Uterus (tissue), 4 donors: ENCODE measurements around the gene QSOX2. TPM values are rescaled to one million over a fixed set of nuclear protein-coding genes. Genes with fewer than 3 reads are reported as not detected.

ENCODE experiments used
- DNase-seq, 2 donors: peaks; one replicate each; pipeline ENCODE4 v3.0.0-alpha.2; 2019 to 2020
- H3K27ac ChIP-seq, 2 donors: fragments of 200-600 bp; sonication (generic); 1 replicate in 1 of 2; 2 replicates in 1 of 2; pipeline ENCODE4 v1.5.1; 2016 to 2018
- H3K27me3 ChIP-seq, 2 donors: fragments of 200-600 bp; sonication (generic); one replicate each; pipeline ENCODE4 v1.5.1; 2018 to 2019; ENCODE audit warnings: control low read depth in 1 of 2
- H3K36me3 ChIP-seq, 2 donors: fragments of 200-600 bp; sonication (generic); one replicate each; pipeline ENCODE4 v1.5.1; 2019; ENCODE audit warnings: control low read depth in 1 of 2
- H3K4me1 ChIP-seq, 2 donors: fragments of 200-600 bp; sonication (generic); one replicate each; pipeline ENCODE4 v1.5.1; 2018 to 2019; ENCODE audit warnings: control low read depth in 1 of 2
- H3K4me3 ChIP-seq, 2 donors: fragments of 200-600 bp; sonication (generic); 1 replicate in 1 of 2; 2 replicates in 1 of 2; pipeline ENCODE4 v1.5.1; 2018 to 2019; ENCODE audit warnings: mild to moderate bottlenecking in 1 of 2
- H3K9me3 ChIP-seq, 2 donors: fragments of 200-600 bp; sonication (generic); one replicate each; pipeline ENCODE4 v1.5.1; 2019; ENCODE audit warnings: control low read depth in 1 of 2
- CTCF ChIP-seq, 4 experiments: fragments of 200-600 bp in 2 of 4; fragments of 450-650 bp in 2 of 4; sonication (generic) in 2 of 4; IDR thresholded peaks; one replicate each; pipeline ENCODE4 v1.5.1; 2016 to 2019; ENCODE audit warnings: antibody characterized with exemption in 4 of 4, mild to moderate bottlenecking in 2 of 4, moderate library complexity in 1 of 4
- POLR2A ChIP-seq, 2 donors: fragments of 450-650 bp; IDR thresholded peaks; one replicate each; pipeline ENCODE4 v1.6.1; 2016; ENCODE audit warnings: antibody characterized with exemption in 2 of 2, mild to moderate bottlenecking in 1 of 2, moderate library complexity in 1 of 2
- intact Hi-C: fragments of 100-400 bp; cut with DNase I; formaldehyde crosslinking; loops from one replicate; pipeline ENCODE4 v1.15.1; 2023; ENCODE audit warnings: low total_unique reads
- total RNA-seq, 4 donors: library from RNA; depleted of rRNA in 3 of 4; stranded (reverse); fragments of >200 nt in 3 of 4; gene quantifications; one replicate each; pipeline versions ENCODE4 v1.1.0 to v1.2.4, GENCODE V29; 2014 to 2023
- donor health status: DM: yes; HTN: yes; CAD: no.

QSOX2 gene
- total RNA-seq, 4 donors from 2014 or later = 5.6 to 13.1 (median 9.2) TPM

GRCh38 chr9:136243631-136244030, 2.0 kb downstream of the QSOX2 start:
- DNase-seq = no peak
- H3K27ac ChIP-seq = no peak overlapping the region
- H3K4me3 ChIP-seq = no peak overlapping the region
- no peaks in the 10 kb centered on the region for H3K27me3 ChIP-seq
- no peak for TF ChIP-seq CTCF (IDR thresholded peaks at IDR 0.05)
- TF ChIP-seq POLR2A (IDR thresholded peaks at IDR 0.05) = no peak
- peaks cover 6 to 11% of the 10 kb centered on the region in 2 donors for H3K4me1 ChIP-seq
- H3K36me3 ChIP-seq = no peaks in the 10 kb centered on the region
- no peaks in the 10 kb centered on the region for H3K9me3 ChIP-seq
- intact Hi-C loops = no loop called here

- Histone ChIP-seq H3K27ac (no peak overlapping the region), H3K4me3 (no peak overlapping the region), H3K9me3 (no peaks in the 10 kb centered on the region), H3K36me3 (no peaks in the 10 kb centered on the region), H3K27me3 (no peaks in the 10 kb centered on the region), H3K4me1 (peaks cover 6 to 11% of the 10 kb centered on the region in 2 donors)
- intact Hi-C loops = no loop called here
- no peak for TF ChIP-seq CTCF (IDR thresholded peaks at IDR 0.05)
- TF ChIP-seq POLR2A (IDR thresholded peaks at IDR 0.05) = no peak
- no peak for DNase-seq
These were observed 2.6 kb downstream of the QSOX2 start for GRCh38 chr9:136242918-136243525.

- no peak overlapping the region for H3K4me3 ChIP-seq
- no peak overlapping the region for H3K27ac ChIP-seq
- H3K9me3 ChIP-seq = no peaks in the 10 kb centered on the region
- H3K36me3 ChIP-seq = no peaks in the 10 kb centered on the region
- H3K27me3 ChIP-seq = no peaks in the 10 kb centered on the region
- intact Hi-C loops = no loop called here
- DNase-seq = no peak
- TF ChIP-seq POLR2A (IDR thresholded peaks at IDR 0.05) = no peak
- peaks cover 6 to 11% of the 10 kb centered on the region in 2 donors for H3K4me1 ChIP-seq
These were observed 3.4 kb downstream of the QSOX2 start for GRCh38 chr9:136242248-136242647.

GRCh38 chr9:136241542-136241941, 4.1 kb downstream of the QSOX2 start:
- no peak for DNase-seq
- no peak overlapping the region for H3K27ac ChIP-seq
- no peaks in the 10 kb centered on the region for H3K36me3 ChIP-seq
- peaks cover 6 to 11% of the 10 kb centered on the region in 2 donors for H3K4me1 ChIP-seq
- H3K9me3 ChIP-seq = no peaks in the 10 kb centered on the region
- intact Hi-C loops = no loop called here
- no peak overlapping the region for H3K4me3 ChIP-seq
- TF ChIP-seq POLR2A (IDR thresholded peaks at IDR 0.05) = no peak
- TF ChIP-seq CTCF (IDR thresholded peaks at IDR 0.05) = no peak
- no peaks in the 10 kb centered on the region for H3K27me3 ChIP-seq

- TF ChIP-seq POLR2A (IDR thresholded peaks at IDR 0.05) (no peak), CTCF (IDR thresholded peaks at IDR 0.05) (no peak)
- no peak for DNase-seq
- no peaks in the 10 kb centered on the region for H3K36me3 ChIP-seq
- no peaks in the 10 kb centered on the region for H3K9me3 ChIP-seq
- no peak overlapping the region for H3K4me3 ChIP-seq
- no peak overlapping the region for H3K27ac ChIP-seq
- H3K4me1 ChIP-seq = peaks cover 6 to 11% of the 10 kb centered on the region in 2 donors
- intact Hi-C loops = no loop called here
- H3K27me3 ChIP-seq = no peaks in the 10 kb centered on the region
These were observed 4.7 kb downstream of the QSOX2 start for GRCh38 chr9:136240941-136241340.

GRCh38 chr9:136239983-136240330, 5.7 kb downstream of the QSOX2 start:
- Histone ChIP-seq H3K9me3 (no peaks in the 10 kb centered on the region), H3K4me1 (peaks cover 6 to 9% of the 10 kb centered on the region in 2 donors), H3K36me3 (no peaks in the 10 kb centered on the region), H3K27me3 (no peaks in the 10 kb centered on the region), H3K4me3 (no peak overlapping the region), H3K27ac (no peak overlapping the region)
- no peak for TF ChIP-seq POLR2A (IDR thresholded peaks at IDR 0.05)
- TF ChIP-seq CTCF (IDR thresholded peaks at IDR 0.05) = no peak
- DNase-seq = no peak
- intact Hi-C loops = no loop called here
